Mucosa of descending colon (tissue), 3 donors: ENCODE measurements around the gene PPDPF. TPM values are rescaled to one million over a fixed set of nuclear protein-coding genes. Genes with fewer than 3 reads are reported as not detected.

Source experiments
- ATAC-seq: fragments of 200-7000 bp; cut with Tn5 transposase; one replicate; pipeline ENCODE4 v1.9.1; 2020; ENCODE audit warnings: mild to moderate bottlenecking, moderate library complexity
- DNase-seq, 3 donors: peaks; one replicate each; pipeline ENCODE4 v3.0.0-alpha.2; 2020
- H3K36me3 ChIP-seq: fragments of 200-600 bp; one replicate; pipeline ENCODE4 v1.8.0; 2021; ENCODE audit warnings: low read depth, mild to moderate bottlenecking
- H3K4me1 ChIP-seq: fragments of 200-600 bp; one replicate; pipeline ENCODE4 v1.8.0; 2021; ENCODE audit warnings: low read depth, mild to moderate bottlenecking
- H3K4me3 ChIP-seq: fragments of 200-600 bp; one replicate; pipeline ENCODE4 v1.8.0; 2021; ENCODE audit warnings: mild to moderate bottlenecking
- H3K9me3 ChIP-seq: fragments of 200-600 bp; one replicate; pipeline ENCODE4 v1.8.0; 2021; ENCODE audit warnings: mild to moderate bottlenecking
- CTCF ChIP-seq: fragments of 200-600 bp; IDR thresholded peaks from one replicate; pipeline ENCODE4 v1.8.0; 2022; ENCODE audit warnings: antibody characterized with exemption, mild to moderate bottlenecking
- intact Hi-C, 2 donors: fragments of 100-400 bp; cut with DNase I in 1 of 2; cut with micrococcal nuclease in 1 of 2; formaldehyde crosslinking; loops; one replicate each; pipeline versions ENCODE4 v1.11.0 to v1.11.1; 2022; cut with DNase I, micrococcal nuclease
- total RNA-seq, 3 donors: library from RNA; stranded (reverse); fragmentation: NEBNext Ultra II Directional in 2 of 3; extraction: Animal tissue kit (Norgen Biotek cat#: 25700) in 2 of 3; gene quantifications; one replicate each; pipeline versions ENCODE4 v1.2.1 to v1.2.4, GENCODE V29; 2021 to 2023
- donor health status: DM: no; HTN: no; CAD: no; lungs with moderate emphysema.
- donor health status: DM: no; HTN: no; CAD: no.
- donor health status: DM: no; HTN: yes; CAD: no.

Gene PPDPF
- total RNA-seq, 3 donors from 2014 or later, result 263 to 672 (median 537) TPM

- TF ChIP-seq CTCF, result no peak
- peak overlapping the region; percentile 75 for H3K4me3 ChIP-seq
- no peaks in the 10 kb centered on the region for H3K36me3 ChIP-seq
- ATAC-seq (peak; percentile 81), DNase-seq (peak; percentile 91 to 95 (median 93))
- peaks cover 16% of the 10 kb centered on the region for H3K4me1 ChIP-seq
- H3K9me3 ChIP-seq, result peaks cover 2% of the 10 kb centered on the region
- intact Hi-C loops, result no loop called here
These were observed 503 bp downstream of the PPDPF start for GRCh38 chr20:63520934-63521601.

GRCh38 chr20:63521602-63522001, 1.0 kb downstream of the PPDPF start:
- Histone ChIP-seq H3K4me3 (peak overlapping the region; percentile 75), H3K9me3 (peaks cover 2% of the 10 kb centered on the region), H3K36me3 (no peaks in the 10 kb centered on the region), H3K4me1 (peaks cover 16% of the 10 kb centered on the region)
- DNase-seq, result peak in 2 of 3 donors; percentile 53 to 67
- intact Hi-C loops, result no loop called here
- ATAC-seq, result no peak
- TF ChIP-seq CTCF, result no peak

- no peaks in the 10 kb centered on the region for H3K36me3 ChIP-seq
- DNase-seq (peak; percentile 21 to 53 (median 44)), ATAC-seq (no peak)
- H3K9me3 ChIP-seq, result peaks cover 2% of the 10 kb centered on the region
- no peak overlapping the region for H3K4me3 ChIP-seq
- intact Hi-C loops, result no loop called here
- peaks cover 16% of the 10 kb centered on the region for H3K4me1 ChIP-seq
- TF ChIP-seq CTCF, result no peak
These were observed 1.7 kb downstream of the PPDPF start for GRCh38 chr20:63522091-63522868.

GRCh38 chr20:63522981-63523611, 2.5 kb downstream of the PPDPF start:
- ATAC-seq, result no peak
- no peak overlapping the region for H3K4me3 ChIP-seq
- peak; percentile 34 to 67 (median 57) for DNase-seq
- H3K4me1 ChIP-seq, result peaks cover 16% of the 10 kb centered on the region
- TF ChIP-seq CTCF, result no peak
- peaks cover 2% of the 10 kb centered on the region for H3K9me3 ChIP-seq
- intact Hi-C loops, result no loop called here
- H3K36me3 ChIP-seq, result no peaks in the 10 kb centered on the region

GRCh38 chr20:63525185-63525584, 4.6 kb downstream of the PPDPF start:
- intact Hi-C loops, result no loop called here
- no peaks in the 10 kb centered on the region for H3K36me3 ChIP-seq
- peaks cover 11% of the 10 kb centered on the region for H3K4me1 ChIP-seq
- peaks cover 2% of the 10 kb centered on the region for H3K9me3 ChIP-seq
- ATAC-seq (no peak), DNase-seq (no peak)
- TF ChIP-seq CTCF, result no peak
- H3K4me3 ChIP-seq, result no peak overlapping the region
